PC-3 (cell line): Measurements from ENCODE around the gene IRAK3. TPM values are rescaled to one million over a fixed set of nuclear protein-coding genes. Genes with fewer than 3 reads are reported as not detected.

Experiments used
- ATAC-seq: fragments of 200-7000 bp; cut with Tn5 transposase; 2 replicates; pipeline ENCODE4 v1.9.1; 2020; ENCODE audit warnings: mild to moderate bottlenecking, moderate library complexity
- BruUV-seq: library from RNA; stranded (reverse); fragments of 400-500 nt; replicated peaks from 2 replicates; lab custom pipeline; 2021; lab: Mats Ljungman, UMichigan
- CTCF ChIA-PET: fragments of 300-600 bp; sonication (Branson Sonifier 250); formaldehyde crosslinking; loops from one replicate; lab custom pipeline; 2022; ENCODE audit warnings: antibody characterized with exemption; lab: Charles Lee
- POLR2A ChIA-PET: fragments of 300-600 bp; sonication (Branson Sonifier 250); formaldehyde crosslinking; loops from one replicate; lab custom pipeline; 2022; ENCODE audit warnings: antibody characterized with exemption; ENCODE audit not compliant: unreplicated experiment; lab: Charles Lee
- DNase-seq: peaks from one replicate; pipeline ENCODE4 v3.0.0-alpha.2; 2015
- H2AFZ ChIP-seq: fragments of 300-600 bp; sonication (generic); 2 replicates; pipeline ENCODE4 v1.6.0; 2016; ENCODE audit warnings: antibody characterized with exemption, low read length
- H3F3A ChIP-seq: fragments of 300-600 bp; sonication (generic); one replicate; pipeline ENCODE4 v1.6.0; 2017; ENCODE audit warnings: antibody characterized with exemption, low read length, control low read depth, mild to moderate bottlenecking; ENCODE audit not compliant: unreplicated experiment
- H3K27ac ChIP-seq: fragments of 300-600 bp; sonication (generic); 2 replicates; pipeline ENCODE4 v1.5.1; 2016; ENCODE audit warnings: mild to moderate bottlenecking, low read length
- H3K27me3 ChIP-seq: fragments of 300-600 bp; sonication (generic); 2 replicates; pipeline ENCODE4 v1.6.1; 2016; ENCODE audit warnings: low read length, mixed read lengths
- H3K36me3 ChIP-seq: fragments of 300-600 bp; sonication (generic); 2 replicates; pipeline ENCODE4 v1.6.1; 2016; ENCODE audit warnings: low read depth, mixed run types, low read length, mixed read lengths
- H3K4me1 ChIP-seq: fragments of 300-600 bp; sonication (generic); 2 replicates; pipeline ENCODE4 v1.5.1; 2016; ENCODE audit warnings: low read length; ENCODE audit not compliant: insufficient read depth
- H3K4me2 ChIP-seq: fragments of 300-600 bp; sonication (generic); 2 replicates; pipeline ENCODE4 v1.6.0; 2016; ENCODE audit warnings: low read length
- H3K4me3 ChIP-seq: fragments of 300-600 bp; sonication (generic); 2 replicates; pipeline ENCODE4 v1.5.1; 2016; ENCODE audit warnings: mild to moderate bottlenecking, low read length, mixed read lengths
- H3K79me2 ChIP-seq: fragments of 300-600 bp; sonication (generic); 2 replicates; pipeline ENCODE4 v1.6.1; 2017; ENCODE audit warnings: low read length, mixed read lengths
- H3K9ac ChIP-seq: fragments of 300-600 bp; sonication (generic); 2 replicates; pipeline ENCODE4 v1.6.0; 2016; ENCODE audit warnings: mild to moderate bottlenecking, low read length
- H3K9me2 ChIP-seq: fragments of 300-600 bp; sonication (generic); replicated peaks from 2 replicates; pipeline ENCODE4 v1.6.1; 2016; ENCODE audit warnings: mixed run types, low read length, mixed read lengths
- H3K9me3 ChIP-seq: fragments of 300-600 bp; sonication (generic); 2 replicates; pipeline ENCODE4 v1.6.1; 2016; ENCODE audit warnings: low read length, mixed read lengths
- H4K20me1 ChIP-seq: fragments of 300-600 bp; sonication (generic); 2 replicates; pipeline ENCODE4 v1.6.1; 2016; ENCODE audit warnings: low read length, mixed read lengths
- CTCF ChIP-seq: fragments of 300-600 bp; sonication (generic); conservative IDR thresholded peaks from 2 replicates; pipeline ENCODE4 v1.5.1; 2017; ENCODE audit warnings: antibody characterized with exemption, low read depth, mild to moderate bottlenecking, low read length
- EZH2 ChIP-seq: fragments of 300-600 bp; sonication (generic); IDR thresholded peaks from one replicate; pipeline ENCODE4 v1.6.1; 2017; ENCODE audit warnings: antibody characterized with exemption, mild to moderate bottlenecking, low read length; ENCODE audit not compliant: unreplicated experiment
- EZH2phosphoT487 ChIP-seq: fragments of 300-600 bp; sonication (generic); IDR thresholded peaks from 2 replicates; pipeline ENCODE4 v1.6.1; 2018; ENCODE audit warnings: mild to moderate bottlenecking, antibody characterized with exemption, low read length, borderline replicate concordance
- intact Hi-C: fragments of 100-400 bp; cut with micrococcal nuclease; formaldehyde crosslinking; loops from 2 replicates; pipeline ENCODE4 v1.9.0; 2023
- total RNA-seq: library from RNA; depleted of rRNA; stranded (reverse); fragments of >200 nt; gene quantifications from 2 replicates; pipeline ENCODE4 v1.2.3, GENCODE V29; 2014

IRAK3 gene
- total RNA-seq, 1 experiment from 2014 or later: not detected

DNA sequence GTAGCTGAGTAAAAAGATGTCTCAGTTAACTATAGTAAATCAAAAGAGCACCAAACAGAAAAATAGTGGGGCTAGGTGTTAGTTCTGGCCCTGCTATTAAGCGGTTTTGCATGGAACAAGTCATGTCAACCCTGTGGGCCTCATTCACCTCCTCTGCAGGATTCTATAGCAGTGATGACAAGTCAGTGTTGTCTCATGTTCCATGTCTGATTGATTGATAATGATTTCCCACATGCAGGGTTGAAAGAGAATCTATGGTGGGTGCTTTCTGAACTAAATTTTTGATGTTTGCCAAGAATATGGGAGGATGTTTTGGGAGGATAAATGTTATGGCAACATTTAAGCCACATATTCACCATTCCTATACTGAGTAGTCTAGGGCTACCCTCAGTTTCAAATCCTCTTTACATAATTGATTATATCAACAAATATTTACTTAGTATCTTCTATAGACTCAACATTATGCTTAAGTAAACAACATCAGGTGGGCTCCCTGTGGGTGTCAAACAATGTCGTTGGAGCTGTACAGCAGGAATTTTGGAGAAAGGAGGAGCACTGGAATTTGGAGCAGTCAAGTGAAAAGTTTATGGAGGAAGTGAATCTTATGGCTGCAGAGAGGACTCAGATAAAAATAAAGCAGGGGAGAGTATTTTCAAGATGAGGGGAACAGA lies 48.6 kb downstream of the IRAK3 start:
- H3F3A ChIP-seq: no peaks in the 10 kb centered on the region
- H3K4me2 ChIP-seq: no peak overlapping the region
- no peak overlapping the region for H2AFZ ChIP-seq
- no peaks in the 10 kb centered on the region for H3K4me1 ChIP-seq
- H3K9ac ChIP-seq: no peak overlapping the region
- ATAC-seq (no peak), DNase-seq (no peak)
- no peak overlapping the region for H3K4me3 ChIP-seq
- H3K79me2 ChIP-seq: no peaks in the 10 kb centered on the region
- H3K36me3 ChIP-seq: no peaks in the 10 kb centered on the region
- ChIA-PET POLR2A (no interaction called here), CTCF (no interaction called here)
- intact Hi-C loops: no loop called here
- H4K20me1 ChIP-seq: no peaks in the 10 kb centered on the region
- no peaks in the 10 kb centered on the region for H3K9me2 ChIP-seq
- TF ChIP-seq CTCF (no peak), EZH2 (no peak)
- no TSS peak for BruUV-seq
- no peaks in the 10 kb centered on the region for H3K9me3 ChIP-seq
- H3K27me3 ChIP-seq: 0 out of 2 replicates have a peak, but pooled peaks cover 4% of the 10 kb centered on the region
- no peak overlapping the region for H3K27ac ChIP-seq

GRCh38 chr12:66239295-66239694 lies 50.3 kb downstream of the IRAK3 start:
- no peak overlapping the region for H2AFZ ChIP-seq
- no peaks in the 10 kb centered on the region for H3K4me1 ChIP-seq
- no peak overlapping the region for H3K4me3 ChIP-seq
- H3K27me3 ChIP-seq: peaks cover 4% of the 10 kb centered on the region; the same call in 1 of the 2 replicates
- no peak for ATAC-seq
- TF ChIP-seq EZH2phosphoT487 (no peak), EZH2 (no peak), CTCF (no peak)
- no peak overlapping the region for H3K4me2 ChIP-seq
- BruUV-seq: no TSS peak
- POLR2A ChIA-PET: no interaction called here
- CTCF ChIA-PET: no interaction called here
- intact Hi-C loops: no loop called here
- no peaks in the 10 kb centered on the region for H3K9me3 ChIP-seq
- H3K9ac ChIP-seq: no peak overlapping the region
- no peaks in the 10 kb centered on the region for H3F3A ChIP-seq
- no peaks in the 10 kb centered on the region for H3K9me2 ChIP-seq
- H3K36me3 ChIP-seq: no peaks in the 10 kb centered on the region
- no peak overlapping the region for H3K27ac ChIP-seq
- no peak for DNase-seq
- no peaks in the 10 kb centered on the region for H3K79me2 ChIP-seq
- no peaks in the 10 kb centered on the region for H4K20me1 ChIP-seq

DNA sequence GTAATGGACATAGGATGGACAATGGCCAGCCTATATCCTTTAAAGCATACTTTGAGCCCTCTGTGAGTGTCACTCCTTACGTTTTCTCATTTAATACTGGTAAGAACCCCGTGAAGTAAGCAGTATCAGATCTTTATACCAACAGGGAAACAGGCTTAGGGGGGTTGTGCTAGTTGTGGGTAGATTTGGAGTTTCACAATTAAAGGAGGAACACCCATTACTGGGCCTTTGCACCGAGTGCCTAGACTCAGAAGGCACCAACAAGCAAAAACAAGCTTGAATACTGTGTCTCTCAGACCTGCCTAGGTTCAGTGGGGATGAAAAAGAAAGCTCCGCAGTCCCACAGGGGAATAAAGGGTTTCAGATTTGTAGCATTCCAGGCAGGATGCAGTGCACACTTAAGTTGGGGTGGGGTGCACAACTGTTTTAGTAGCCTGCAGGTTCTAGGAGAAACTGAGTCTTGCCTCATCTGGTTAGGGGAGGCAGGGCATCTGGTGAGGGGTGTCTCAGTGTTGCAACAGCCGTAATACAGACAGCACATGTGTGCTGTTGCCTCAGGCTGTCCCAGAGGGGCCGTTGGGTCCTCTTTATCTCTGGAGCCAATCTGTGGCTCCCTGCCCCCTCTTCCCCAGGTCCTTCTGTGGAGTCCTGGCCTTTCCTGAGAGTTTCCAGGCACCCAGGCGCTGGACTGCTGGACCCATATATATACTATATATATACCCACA lies 51.2 kb downstream of the IRAK3 start:
- no peak for DNase-seq
- no peak for TF ChIP-seq EZH2
- TF ChIP-seq CTCF: no peak
- no peak for TF ChIP-seq EZH2phosphoT487
- Histone ChIP-seq H3F3A (no peaks in the 10 kb centered on the region), H4K20me1 (no peaks in the 10 kb centered on the region), H3K9me2 (no peaks in the 10 kb centered on the region), H3K4me1 (no peaks in the 10 kb centered on the region), H3K4me3 (no peak overlapping the region), H3K27ac (no peak overlapping the region), H3K9ac (no peak overlapping the region), H3K4me2 (no peak overlapping the region), H3K9me3 (no peaks in the 10 kb centered on the region), H3K79me2 (no peaks in the 10 kb centered on the region), H3K27me3 (peaks cover 4% of the 10 kb centered on the region; the same call in 1 of the 2 replicates), H3K36me3 (no peaks in the 10 kb centered on the region), H2AFZ (no peak overlapping the region)
- intact Hi-C loops: no loop called here
- no TSS peak for BruUV-seq
- ChIA-PET POLR2A (no interaction called here), CTCF (no interaction called here)
- ATAC-seq: no peak
